Measurements from ENCODE around the gene KCNIP4.

The KCNIP4 gene

DNA sequence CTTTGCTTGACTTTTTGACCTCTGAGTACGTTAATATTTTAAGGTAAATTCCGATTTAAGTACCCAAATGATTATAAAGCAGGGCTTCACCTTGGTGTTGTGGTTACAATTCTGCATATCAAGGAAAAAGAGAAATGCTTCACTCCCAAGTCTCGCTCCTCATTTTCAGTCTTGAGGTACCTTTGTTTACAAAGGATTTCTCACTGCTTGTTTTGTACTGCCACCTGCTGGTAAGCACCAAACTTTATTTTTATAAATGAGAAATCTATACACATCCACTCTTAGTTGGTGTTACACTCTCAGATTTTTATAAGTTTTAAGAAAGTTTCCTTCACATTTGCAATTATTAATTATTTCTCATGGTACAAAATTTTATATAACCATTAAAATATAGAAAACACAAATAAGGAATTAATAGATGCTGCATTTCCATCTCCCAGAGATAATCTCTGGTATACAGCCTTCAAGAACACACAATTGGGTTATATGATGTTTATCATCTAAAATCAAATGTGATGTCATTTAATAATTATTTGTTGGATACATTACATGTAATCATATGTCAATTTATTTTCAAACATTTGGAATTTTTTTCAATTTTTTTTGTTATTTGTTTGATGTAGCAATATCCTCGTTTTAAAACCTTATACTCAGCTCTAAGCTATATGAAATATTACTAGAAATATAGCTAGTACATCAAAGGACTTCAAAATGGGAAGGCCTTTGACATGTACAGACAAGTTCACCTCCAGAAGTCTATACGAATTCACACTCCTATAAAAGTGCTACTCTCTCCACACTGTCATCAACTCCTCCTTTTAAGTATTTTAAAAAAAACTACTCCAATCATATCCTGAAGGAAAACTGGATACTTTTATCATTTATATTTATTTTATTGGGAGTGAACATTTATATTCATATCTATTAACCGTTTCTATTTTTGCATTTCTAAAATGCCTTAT is 179.9 kb downstream of the KCNIP4 start:
- H2BK120ac ChIP-seq (ENCODE audit: low read depth, low read length) = no peak overlapping the region
- H2AK5ac ChIP-seq (ENCODE audit: low read length) = no peak overlapping the region
- H3K27me3 ChIP-seq (ENCODE audit: insufficient read depth, low read length, poor library complexity) = no peaks in the 10 kb centered on the region
- H3K4me1 ChIP-seq (ENCODE audit: control insufficient read depth, low read depth, low read length) = no peaks in the 10 kb centered on the region
- no peaks in the 10 kb centered on the region for H3K36me3 ChIP-seq (ENCODE audit: control insufficient read depth, insufficient read depth, low read length)
- H3K79me2 ChIP-seq (ENCODE audit: control insufficient read depth, insufficient read depth, low read length) = no peaks in the 10 kb centered on the region
- H3K18ac ChIP-seq (ENCODE audit: low read length) = no peak overlapping the region
- no peak overlapping the region for H3K27ac ChIP-seq (ENCODE audit: low read depth, low read length)
- no CpG with 5 or more reads among the region's 6 CpGs for WGBS (ENCODE audit: extremely low coverage, insufficient coverage, low lambda C conversion rate)
- no peak overlapping the region for H3K9ac ChIP-seq (ENCODE audit: low read length)
- H3K23ac ChIP-seq (ENCODE audit: low read length) = no peak overlapping the region
- no peak overlapping the region for H4K5ac ChIP-seq (ENCODE audit: low read length)
- H2BK5ac ChIP-seq (ENCODE audit: low read length) = no peak overlapping the region
- H3K56ac ChIP-seq (ENCODE audit: low read length) = no peak overlapping the region
- H3K4me3 ChIP-seq (ENCODE audit: low read length) = no peak overlapping the region
- no peak overlapping the region for H2BK15ac ChIP-seq (replicated peaks; ENCODE audit: low read depth)
- no peaks in the 10 kb centered on the region for H3K79me1 ChIP-seq (ENCODE audit: low read length)
- no peak overlapping the region for H3K4me2 ChIP-seq (ENCODE audit: low read length)
- peak; percentile 65 for DNase-seq
- H3K4ac ChIP-seq (ENCODE audit: low read depth, low read length) = no peak overlapping the region
- H4K8ac ChIP-seq (ENCODE audit: low read depth, low read length) = no peak overlapping the region

DNA sequence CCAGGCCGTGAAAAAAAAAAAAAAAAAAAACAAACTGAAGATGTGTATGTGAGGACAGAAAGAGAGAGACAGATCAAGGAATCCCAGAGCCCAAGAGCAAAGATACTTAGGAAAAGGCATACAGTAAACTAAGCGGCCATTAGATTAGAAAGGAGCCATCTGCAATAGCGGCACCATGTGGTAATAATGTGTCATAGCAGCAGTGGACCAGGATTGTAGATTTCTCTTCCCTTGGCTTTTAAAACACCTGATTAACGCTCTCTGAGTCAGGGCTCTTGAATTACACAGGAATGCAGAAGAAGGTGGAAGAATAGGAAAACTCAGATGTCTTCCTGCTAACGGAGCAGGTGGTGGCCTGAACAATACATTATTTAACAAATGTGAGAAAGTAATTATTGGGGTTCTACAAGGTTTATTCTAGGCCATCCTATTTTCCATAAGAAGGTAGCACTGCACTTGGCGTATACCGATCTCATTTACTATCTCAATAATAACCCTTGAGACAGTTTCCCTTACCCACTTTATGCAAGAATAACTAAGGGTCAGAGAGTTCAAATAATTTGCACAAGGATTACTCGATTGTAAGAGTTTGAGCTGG is 182.7 kb downstream of the KCNIP4 start:
- no peak overlapping the region for H2BK5ac ChIP-seq (ENCODE audit: low read length)
- H3K4me1 ChIP-seq (ENCODE audit: control insufficient read depth, low read depth, low read length) = no peaks in the 10 kb centered on the region
- no peaks in the 10 kb centered on the region for H3K79me1 ChIP-seq (ENCODE audit: low read length)
- H3K18ac ChIP-seq (ENCODE audit: low read length) = no peak overlapping the region
- no peak overlapping the region for H3K4me2 ChIP-seq (ENCODE audit: low read length)
- no peak overlapping the region for H4K8ac ChIP-seq (ENCODE audit: low read depth, low read length)
- no peak overlapping the region for H3K27ac ChIP-seq (ENCODE audit: low read depth, low read length)
- no peaks in the 10 kb centered on the region for H3K79me2 ChIP-seq (ENCODE audit: control insufficient read depth, insufficient read depth, low read length)
- no peak overlapping the region for H3K23ac ChIP-seq (ENCODE audit: low read length)
- H3K9ac ChIP-seq (ENCODE audit: low read length) = no peak overlapping the region
- no peaks in the 10 kb centered on the region for H3K36me3 ChIP-seq (ENCODE audit: control insufficient read depth, insufficient read depth, low read length)
- no peaks in the 10 kb centered on the region for H3K27me3 ChIP-seq (ENCODE audit: insufficient read depth, low read length, poor library complexity)
- no peak overlapping the region for H4K5ac ChIP-seq (ENCODE audit: low read length)
- no peak overlapping the region for H2BK15ac ChIP-seq (replicated peaks; ENCODE audit: low read depth)
- H3K56ac ChIP-seq (ENCODE audit: low read length) = no peak overlapping the region
- H2AK5ac ChIP-seq (ENCODE audit: low read length) = no peak overlapping the region
- peak; percentile 86 for DNase-seq
- H3K4me3 ChIP-seq (ENCODE audit: low read length) = no peak overlapping the region
- no peak overlapping the region for H2BK120ac ChIP-seq (ENCODE audit: low read depth, low read length)
- H3K4ac ChIP-seq (ENCODE audit: low read depth, low read length) = no peak overlapping the region
- WGBS (ENCODE audit: extremely low coverage, insufficient coverage, low lambda C conversion rate) = no CpG with 5 or more reads among the region's 8 CpGs

DNA sequence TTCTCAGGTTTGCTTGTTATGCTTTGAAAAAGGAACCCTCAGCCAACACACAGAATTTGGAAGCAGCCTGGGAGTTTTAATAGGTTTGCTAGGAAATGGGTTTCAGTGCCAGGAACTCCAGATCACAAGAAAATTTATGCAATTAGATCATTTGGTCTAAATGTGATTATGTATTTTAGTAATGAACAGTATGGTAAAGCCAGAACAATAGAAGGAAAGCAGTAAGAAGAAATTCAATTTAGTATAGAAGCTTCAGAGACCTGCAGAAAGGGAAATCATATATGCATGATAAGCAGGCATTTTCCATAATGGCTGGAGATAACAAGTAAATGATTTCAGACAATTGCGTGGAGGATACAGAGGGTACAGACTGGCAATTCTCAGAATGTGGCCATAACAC is 184.7 kb downstream of the KCNIP4 start:
- Histone ChIP-seq H3K27me3 (ENCODE audit: insufficient read depth, low read length, poor library complexity) (no peaks in the 10 kb centered on the region), H2BK15ac (replicated peaks; ENCODE audit: low read depth) (no peak overlapping the region), H3K27ac (ENCODE audit: low read depth, low read length) (no peak overlapping the region), H3K4ac (ENCODE audit: low read depth, low read length) (no peak overlapping the region), H2BK5ac (ENCODE audit: low read length) (no peak overlapping the region), H4K5ac (ENCODE audit: low read length) (no peak overlapping the region), H2BK120ac (ENCODE audit: low read depth, low read length) (no peak overlapping the region), H3K4me3 (ENCODE audit: low read length) (no peak overlapping the region), H3K4me2 (ENCODE audit: low read length) (no peak overlapping the region), H2AK5ac (ENCODE audit: low read length) (no peak overlapping the region), H3K56ac (ENCODE audit: low read length) (no peak overlapping the region), H3K4me1 (ENCODE audit: control insufficient read depth, low read depth, low read length) (no peaks in the 10 kb centered on the region), H3K79me2 (ENCODE audit: control insufficient read depth, insufficient read depth, low read length) (no peaks in the 10 kb centered on the region), H3K23ac (ENCODE audit: low read length) (no peak overlapping the region), H4K8ac (ENCODE audit: low read depth, low read length) (no peak overlapping the region), H3K18ac (ENCODE audit: low read length) (no peak overlapping the region), H3K79me1 (ENCODE audit: low read length) (no peaks in the 10 kb centered on the region), H3K36me3 (ENCODE audit: control insufficient read depth, insufficient read depth, low read length) (no peaks in the 10 kb centered on the region), H3K9ac (ENCODE audit: low read length) (no peak overlapping the region)
- DNase-seq = no peak
- WGBS (ENCODE audit: extremely low coverage, insufficient coverage, low lambda C conversion rate) = no CpG with 5 or more reads among the region's 1 CpG

DNA sequence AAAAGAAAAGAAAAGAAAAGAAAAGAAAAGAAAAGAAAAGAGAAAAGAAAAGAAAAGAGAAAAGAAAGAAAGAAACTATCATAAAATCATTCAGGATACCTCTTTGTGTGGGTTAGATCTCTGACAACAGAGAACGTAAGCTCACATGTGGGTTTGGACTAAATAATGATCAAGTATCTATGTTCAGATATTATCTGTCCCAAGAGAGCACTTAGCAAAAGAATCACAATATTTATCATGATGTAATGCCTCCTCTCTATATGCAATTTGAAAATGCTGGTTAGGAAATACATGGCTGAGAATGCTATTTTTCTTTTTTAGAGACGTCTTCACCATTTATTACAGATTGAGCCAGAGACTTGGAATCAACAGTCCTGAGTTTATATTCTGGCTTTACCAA is 191.3 kb downstream of the KCNIP4 start:
- no peak overlapping the region for H3K27ac ChIP-seq (ENCODE audit: low read depth, low read length)
- no peaks in the 10 kb centered on the region for H3K36me3 ChIP-seq (ENCODE audit: control insufficient read depth, insufficient read depth, low read length)
- H3K4ac ChIP-seq (ENCODE audit: low read depth, low read length) = no peak overlapping the region
- no peaks in the 10 kb centered on the region for H3K4me1 ChIP-seq (ENCODE audit: control insufficient read depth, low read depth, low read length)
- no peak overlapping the region for H2BK5ac ChIP-seq (ENCODE audit: low read length)
- no peak overlapping the region for H3K9ac ChIP-seq (ENCODE audit: low read length)
- H2AK5ac ChIP-seq (ENCODE audit: low read length) = no peak overlapping the region
- no peak overlapping the region for H3K18ac ChIP-seq (ENCODE audit: low read length)
- H3K79me2 ChIP-seq (ENCODE audit: control insufficient read depth, insufficient read depth, low read length) = no peaks in the 10 kb centered on the region
- H3K23ac ChIP-seq (ENCODE audit: low read length) = no peak overlapping the region
- no peak overlapping the region for H2BK120ac ChIP-seq (ENCODE audit: low read depth, low read length)
- H3K79me1 ChIP-seq (ENCODE audit: low read length) = no peaks in the 10 kb centered on the region
- no peak overlapping the region for H3K4me2 ChIP-seq (ENCODE audit: low read length)
- H3K4me3 ChIP-seq (ENCODE audit: low read length) = no peak overlapping the region
- no peak overlapping the region for H2BK15ac ChIP-seq (replicated peaks; ENCODE audit: low read depth)
- DNase-seq = no peak
- H3K56ac ChIP-seq (ENCODE audit: low read length) = no peak overlapping the region
- no peak overlapping the region for H4K5ac ChIP-seq (ENCODE audit: low read length)
- H3K27me3 ChIP-seq (ENCODE audit: insufficient read depth, low read length, poor library complexity) = no peaks in the 10 kb centered on the region
- WGBS (ENCODE audit: extremely low coverage, insufficient coverage, low lambda C conversion rate) = no CpG with 5 or more reads among the region's 2 CpGs
- H4K8ac ChIP-seq (ENCODE audit: low read depth, low read length) = no peak overlapping the region

DNA sequence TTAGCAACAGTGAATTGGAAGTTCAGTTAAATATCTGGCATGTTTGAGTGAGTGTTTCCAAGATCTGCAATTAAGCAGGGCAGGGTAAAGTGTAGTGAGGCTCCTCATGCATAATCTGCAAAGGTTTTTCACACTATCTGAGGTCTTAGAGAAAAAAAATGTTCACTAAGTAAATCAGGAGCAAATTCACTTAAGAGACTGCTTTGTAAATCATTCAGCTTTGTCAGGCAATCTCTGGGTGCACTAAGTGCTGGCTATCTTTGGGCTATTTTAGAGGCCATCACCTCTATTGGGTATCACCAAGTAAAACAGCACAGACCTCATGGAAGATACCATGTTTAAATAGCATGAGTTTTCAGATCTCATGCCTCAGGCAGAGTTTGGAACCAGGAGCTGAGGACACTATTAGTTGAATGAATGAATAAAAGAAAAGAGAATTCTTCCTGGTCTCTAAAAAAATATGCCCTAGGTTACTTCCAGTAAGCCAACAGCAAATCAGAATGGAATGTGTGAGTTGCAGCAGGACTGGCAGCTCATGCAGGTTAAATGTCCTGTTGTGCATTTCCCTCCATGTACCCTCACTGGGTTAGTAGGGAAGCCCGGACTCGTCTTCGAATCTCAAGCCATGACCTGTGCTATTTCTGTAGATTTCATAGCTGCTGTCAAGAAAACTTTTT is 195.3 kb downstream of the KCNIP4 start:
- Histone ChIP-seq H3K27me3 (ENCODE audit: insufficient read depth, low read length, poor library complexity) (no peaks in the 10 kb centered on the region), H3K56ac (ENCODE audit: low read length) (no peak overlapping the region), H2AK5ac (ENCODE audit: low read length) (no peak overlapping the region), H3K18ac (ENCODE audit: low read length) (no peak overlapping the region), H2BK5ac (ENCODE audit: low read length) (no peak overlapping the region), H3K4ac (ENCODE audit: low read depth, low read length) (no peak overlapping the region), H3K4me2 (ENCODE audit: low read length) (no peak overlapping the region), H3K23ac (ENCODE audit: low read length) (no peak overlapping the region), H3K36me3 (ENCODE audit: control insufficient read depth, insufficient read depth, low read length) (no peaks in the 10 kb centered on the region), H2BK15ac (replicated peaks; ENCODE audit: low read depth) (no peak overlapping the region), H3K79me1 (ENCODE audit: low read length) (no peaks in the 10 kb centered on the region), H3K79me2 (ENCODE audit: control insufficient read depth, insufficient read depth, low read length) (no peaks in the 10 kb centered on the region), H3K4me1 (ENCODE audit: control insufficient read depth, low read depth, low read length) (no peaks in the 10 kb centered on the region), H4K8ac (ENCODE audit: low read depth, low read length) (no peak overlapping the region), H2BK120ac (ENCODE audit: low read depth, low read length) (no peak overlapping the region), H3K4me3 (ENCODE audit: low read length) (no peak overlapping the region), H4K5ac (ENCODE audit: low read length) (no peak overlapping the region), H3K9ac (ENCODE audit: low read length) (no peak overlapping the region), H3K27ac (ENCODE audit: low read depth, low read length) (no peak overlapping the region)
- DNase-seq = peak; percentile 10
- no CpG with 5 or more reads among the region's 3 CpGs for WGBS (ENCODE audit: extremely low coverage, insufficient coverage, low lambda C conversion rate)
